Hepatocyte (in vitro differentiated cells): ENCODE results near the gene STK4. TPM values are rescaled to one million over a fixed set of nuclear protein-coding genes. Genes with fewer than 3 reads are reported as not detected.
A peak's percentile ranks its signal among the peaks of the same experiment; 100 is the strongest.

Source experiments
- DNase-seq: peaks from one replicate; pipeline ENCODE4 v3.0.0-alpha.2; 2016; ENCODE audit warnings: low spot score
- H2AFZ ChIP-seq: fragments of 200-600 bp; sonication (generic); 2 replicates; pipeline ENCODE4 v1.6.0; 2016; ENCODE audit warnings: antibody characterized with exemption, mild to moderate bottlenecking
- H3K27ac ChIP-seq: fragments of 200-600 bp; sonication (generic); 2 replicates; pipeline ENCODE4 v1.5.1; 2016; ENCODE audit warnings: mild to moderate bottlenecking
- H3K27me3 ChIP-seq: fragments of 200-600 bp; sonication (generic); 2 replicates; pipeline ENCODE4 v1.6.1; 2016
- H3K36me3 ChIP-seq: fragments of 200-600 bp; sonication (generic); replicated peaks from 2 replicates; pipeline ENCODE4 v1.5.1; 2016; ENCODE audit warnings: low read depth; ENCODE audit not compliant: insufficient read depth
- H3K4me1 ChIP-seq: fragments of 200-600 bp; sonication (generic); 2 replicates; pipeline ENCODE4 v1.5.1; 2016; ENCODE audit warnings: mild to moderate bottlenecking, moderate library complexity; ENCODE audit not compliant: insufficient read depth
- H3K4me2 ChIP-seq: fragments of 200-600 bp; sonication (generic); 2 replicates; pipeline ENCODE4 v1.6.0; 2016
- H3K4me3 ChIP-seq: fragments of 200-600 bp; sonication (generic); 2 replicates; pipeline ENCODE4 v1.5.1; 2016; ENCODE audit warnings: mild to moderate bottlenecking
- H3K79me2 ChIP-seq: fragments of 200-600 bp; sonication (generic); 2 replicates; pipeline ENCODE4 v1.6.0; 2017; ENCODE audit warnings: mild to moderate bottlenecking
- H3K9me2 ChIP-seq: fragments of 200-600 bp; sonication (generic); replicated peaks from 2 replicates; pipeline ENCODE4 v1.6.0; 2017; ENCODE audit warnings: mild to moderate bottlenecking; ENCODE audit not compliant: insufficient read depth
- H3K9me3 ChIP-seq: fragments of 200-600 bp; sonication (generic); 2 replicates; pipeline ENCODE4 v1.5.1; 2016; ENCODE audit warnings: low read depth, mild to moderate bottlenecking
- H4K20me1 ChIP-seq: fragments of 200-600 bp; sonication (generic); 2 replicates; pipeline ENCODE4 v1.6.0; 2016; ENCODE audit warnings: mild to moderate bottlenecking; ENCODE audit not compliant: insufficient read depth, poor library complexity, severe bottlenecking
- CTCF ChIP-seq: fragments of 200-600 bp; sonication (generic); IDR thresholded peaks from 2 replicates; pipeline ENCODE4 v1.5.1; 2016; ENCODE audit warnings: antibody characterized with exemption, mild to moderate bottlenecking; ENCODE audit not compliant: poor library complexity
- EZH2 ChIP-seq: fragments of 200-600 bp; sonication (generic); IDR thresholded peaks from 2 replicates; pipeline ENCODE4 v1.6.1; 2016; ENCODE audit warnings: antibody characterized with exemption, mild to moderate bottlenecking, borderline replicate concordance
- EZH2phosphoT487 ChIP-seq: fragments of 200-600 bp; sonication (generic); IDR thresholded peaks from one replicate; pipeline ENCODE4 v1.6.1; 2018; ENCODE audit warnings: antibody characterized with exemption, mild to moderate bottlenecking, low read depth, moderate library complexity; ENCODE audit not compliant: unreplicated experiment, severe bottlenecking
- WGBS: methylation state at CpG from one replicate; pipeline ENCODE4 v1.1.6; 2016; ENCODE audit warnings: low lambda C conversion rate; ENCODE audit errors: missing lambda C conversion rate; 5-methylcytosine and 5-hydroxymethylcytosine counted together
- polyA plus RNA-seq: library from polyadenylated mRNA; unstranded; fragments of >200 nt; fragmentation: Nextera tagmentation; extraction: Ambion mirVana; gene quantifications from 2 replicates; pipeline ENCODE4 v1.2.1, GENCODE V29; 2016
- total RNA-seq: library from RNA; depleted of rRNA; stranded (reverse); fragments of >200 nt; gene quantifications from 2 replicates; pipeline ENCODE4 v1.2.3, GENCODE V29; 2014

Gene STK4
- total and polyA plus RNA-seq, 2 experiments from 2014 or later, result 11.4 to 16.5 TPM

- Histone ChIP-seq H2AFZ (no peak overlapping the region), H3K4me2 (no peak overlapping the region), H3K4me3 (no peak overlapping the region), H3K9me3 (no peaks in the 10 kb centered on the region), H3K4me1 (peaks cover 5% of the 10 kb centered on the region), H3K27me3 (no peaks in the 10 kb centered on the region), H4K20me1 (no peaks in the 10 kb centered on the region), H3K9me2 (no peaks in the 10 kb centered on the region), H3K27ac (no peak overlapping the region), H3K36me3 (no peaks in the 10 kb centered on the region), H3K79me2 (peaks cover 16% of the 10 kb centered on the region)
- no peak for DNase-seq
- 91% methylated on average over 7 of the region's 7 CpGs for WGBS
- TF ChIP-seq EZH2 (no peak), EZH2phosphoT487 (no peak), CTCF (no peak)
These were observed 100.1 kb downstream of the STK4 start for GRCh38 chr20:45066372-45066771.

GRCh38 chr20:45067087-45067486 lies 100.8 kb downstream of the STK4 start:
- no peak overlapping the region for H3K4me2 ChIP-seq
- H3K9me3 ChIP-seq, result no peaks in the 10 kb centered on the region
- peaks cover 5% of the 10 kb centered on the region for H3K4me1 ChIP-seq
- no peak overlapping the region for H3K27ac ChIP-seq
- H4K20me1 ChIP-seq, result no peaks in the 10 kb centered on the region
- no peak overlapping the region for H3K4me3 ChIP-seq
- TF ChIP-seq CTCF (no peak), EZH2phosphoT487 (no peak), EZH2 (no peak)
- H3K9me2 ChIP-seq, result no peaks in the 10 kb centered on the region
- no peaks in the 10 kb centered on the region for H3K27me3 ChIP-seq
- H2AFZ ChIP-seq, result no peak overlapping the region
- WGBS, result 84% methylated on average over 4 of the region's 4 CpGs
- peaks cover 16% of the 10 kb centered on the region for H3K79me2 ChIP-seq
- no peak for DNase-seq
- no peaks in the 10 kb centered on the region for H3K36me3 ChIP-seq

- Histone ChIP-seq H4K20me1 (no peaks in the 10 kb centered on the region), H3K4me2 (no peak overlapping the region), H3K9me2 (no peaks in the 10 kb centered on the region), H3K4me1 (peaks cover 5% of the 10 kb centered on the region), H3K9me3 (no peaks in the 10 kb centered on the region), H3K4me3 (no peak overlapping the region), H3K79me2 (peaks cover 16% of the 10 kb centered on the region), H3K27ac (no peak overlapping the region), H3K27me3 (no peaks in the 10 kb centered on the region), H2AFZ (no peak overlapping the region), H3K36me3 (no peaks in the 10 kb centered on the region)
- 65% methylated on average over 2 of the region's 2 CpGs for WGBS
- DNase-seq, result no peak
- TF ChIP-seq CTCF, result no peak
- no peak for TF ChIP-seq EZH2phosphoT487
- no peak for TF ChIP-seq EZH2
These were observed 101.2 kb downstream of the STK4 start for GRCh38 chr20:45067558-45067957.

- no peak for DNase-seq
- 32% methylated on average over 1 of the region's 1 CpG for WGBS
- Histone ChIP-seq H3K4me3 (no peak overlapping the region), H3K4me1 (peaks cover 5% of the 10 kb centered on the region), H3K27me3 (no peaks in the 10 kb centered on the region), H3K9me3 (no peaks in the 10 kb centered on the region), H4K20me1 (no peaks in the 10 kb centered on the region), H3K9me2 (no peaks in the 10 kb centered on the region), H2AFZ (no peak overlapping the region), H3K79me2 (peaks cover 16% of the 10 kb centered on the region), H3K27ac (peak overlapping the region; percentile 48), H3K36me3 (no peaks in the 10 kb centered on the region), H3K4me2 (no peak overlapping the region)
- TF ChIP-seq EZH2, result no peak
- TF ChIP-seq EZH2phosphoT487, result no peak
- TF ChIP-seq CTCF, result no peak
These were observed 102.9 kb downstream of the STK4 start for GRCh38 chr20:45069261-45069660.
